COLO668 (cell line): ENCODE results near the gene ABLIM1.
"Not testable (repeated sequence)": the region's sequence is repeated elsewhere in the genome, so short reads cannot be mapped to it uniquely, and the experiment has no call there.

Experiments
- DNase-seq: peaks from one replicate; lab custom pipeline; 2025; ENCODE audit not compliant: unreplicated experiment; lab: John Stamatoyannopoulos, UW

Gene ABLIM1

DNA sequence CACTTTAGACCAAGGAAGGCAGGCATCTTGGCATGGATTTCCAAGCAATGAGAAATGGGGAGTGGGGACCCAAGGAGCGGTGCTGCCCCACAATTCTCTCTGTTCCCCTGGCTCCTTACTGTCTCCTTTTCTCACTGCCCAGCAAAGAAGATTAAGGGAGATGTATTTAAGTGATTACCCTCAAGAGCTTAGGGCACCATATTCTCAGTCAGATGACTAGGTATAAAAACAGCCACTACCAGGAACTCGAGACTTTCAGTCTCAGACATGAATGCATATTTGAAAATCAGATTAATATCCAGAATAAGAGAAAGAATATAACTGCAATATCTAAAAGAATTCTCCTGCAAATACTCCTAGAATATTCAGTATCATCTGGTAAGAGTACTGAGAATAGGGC, at the start of gene ABLIM1:
Gene ABLIM1 (minus strand): TSS at position 101 of the 400 bp plus-strand sequence. CDS start 75 bp downstream, at position 26.
- no peak for DNase-seq

GRCh38 chr10:114706458-114707055, 48.5 kb upstream of the ABLIM1 start:
- DNase-seq, result no peak

- no peak for DNase-seq
Observed at GRCh38 chr10:114704679-114705078, 46.6 kb upstream of the ABLIM1 start.

- peak; percentile 4 for DNase-seq
Observed at GRCh38 chr10:114703377-114704107, 45.5 kb upstream of the ABLIM1 start.

DNA sequence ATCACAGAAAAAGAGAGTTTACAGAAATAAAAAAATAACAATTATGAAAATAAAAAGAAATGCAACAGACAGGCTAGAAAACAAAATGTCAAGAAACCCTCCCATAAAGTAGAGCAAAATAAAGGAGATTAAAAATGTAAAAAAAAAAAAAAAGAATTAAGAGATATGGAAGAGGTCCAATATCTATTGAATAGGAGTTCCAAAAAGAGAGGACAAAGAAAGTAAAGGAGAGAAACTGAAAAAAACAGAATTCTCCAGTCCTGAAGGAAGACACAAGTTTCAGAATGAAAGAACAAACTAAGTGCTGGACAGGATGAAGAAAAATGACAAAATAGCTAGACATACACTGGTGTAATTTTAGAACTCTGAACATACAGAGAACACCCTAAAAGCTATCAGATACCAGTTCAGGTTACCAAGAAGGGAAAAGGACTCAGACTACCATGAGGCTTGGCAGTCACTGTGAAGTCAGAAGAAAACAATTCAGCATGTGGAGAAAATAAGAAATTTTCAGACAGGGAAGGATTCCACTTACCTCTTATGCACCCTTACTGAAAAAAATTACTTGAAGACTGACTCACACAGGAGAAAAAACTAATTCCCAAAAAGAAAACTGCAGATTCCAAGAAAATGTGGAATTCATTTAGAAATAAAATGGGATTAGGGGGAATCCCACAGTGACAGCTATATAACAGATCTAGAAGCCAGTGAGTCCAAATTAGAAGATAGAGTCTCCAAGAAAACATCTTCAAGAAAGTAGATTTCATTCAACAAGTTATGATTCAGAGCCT, 40.4 kb upstream of the ABLIM1 start:
- no peak for DNase-seq

DNA sequence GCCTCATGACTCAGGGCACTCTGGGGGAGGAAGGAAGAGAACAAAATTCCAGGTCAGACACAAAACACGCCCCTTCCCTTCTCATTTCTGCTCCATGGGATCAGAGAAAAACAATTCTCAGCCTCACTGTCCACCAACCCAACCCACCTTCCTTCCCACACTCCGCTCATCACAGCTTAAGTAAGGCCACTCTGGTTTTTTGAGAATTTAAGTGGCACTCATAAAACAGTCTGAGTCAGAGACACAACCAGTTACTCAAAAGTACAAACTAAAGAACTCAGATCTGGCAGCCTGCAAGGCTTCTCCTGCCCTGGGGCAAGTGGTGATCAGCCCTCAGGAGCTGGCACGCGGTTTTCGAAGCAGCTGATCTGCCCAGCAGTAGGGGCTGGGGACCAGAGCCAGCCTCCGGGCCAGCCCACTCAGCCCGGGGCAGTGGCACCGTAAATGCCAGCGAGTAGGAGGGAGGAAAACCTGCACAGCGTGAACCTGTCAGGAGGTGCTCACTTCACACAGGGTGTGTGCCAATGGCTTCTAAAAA, 39.1 kb upstream of the ABLIM1 start:
- DNase-seq, result no peak

- not testable (repeated sequence) for DNase-seq
Observed at GRCh38 chr10:114696301-114696700, 38.2 kb upstream of the ABLIM1 start.

DNA sequence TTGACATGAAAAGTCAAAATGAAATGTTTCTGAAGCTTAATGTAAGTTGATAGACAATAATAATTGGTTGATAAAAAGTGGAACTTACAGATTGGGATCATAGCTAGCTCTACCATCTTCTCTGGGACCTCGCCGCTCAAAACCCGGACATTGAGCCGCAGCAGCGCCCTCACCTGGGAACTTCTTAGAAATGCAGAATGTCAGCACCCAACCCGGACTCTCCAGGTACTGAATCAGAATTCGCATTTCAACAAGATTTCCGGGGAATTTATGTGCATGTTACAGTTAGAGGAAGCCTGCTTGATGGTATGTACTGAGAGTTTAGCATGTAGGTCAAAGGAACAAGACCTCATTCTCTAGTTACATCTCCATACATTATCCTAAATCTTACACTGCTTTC, 36.7 kb upstream of the ABLIM1 start:
- DNase-seq, result peak; percentile 25

GRCh38 chr10:114694062-114694461, 36.0 kb upstream of the ABLIM1 start:
- DNase-seq, result no peak

DNA sequence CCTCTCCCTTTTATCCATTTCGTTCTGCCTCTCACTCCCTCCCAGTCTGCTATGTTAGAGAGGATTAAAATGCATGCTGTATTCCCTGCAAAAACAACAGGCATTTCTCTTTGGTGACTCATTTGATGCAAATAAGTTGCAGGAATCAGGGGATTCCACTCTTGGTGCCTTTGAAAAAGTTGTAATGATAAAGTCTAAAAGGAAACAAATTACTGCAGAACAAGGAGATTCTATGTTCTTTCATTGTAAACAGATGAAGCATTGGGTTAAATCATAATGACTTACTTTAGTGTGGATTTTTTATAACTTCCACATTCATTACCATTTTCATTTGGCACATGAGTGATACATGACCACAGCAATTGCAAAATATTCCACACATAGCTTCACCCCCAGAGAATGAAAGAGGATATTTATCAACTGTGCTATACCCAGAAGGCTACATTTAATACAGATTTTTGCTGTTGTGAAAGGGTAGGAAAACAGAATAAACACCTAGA, 33.4 kb upstream of the ABLIM1 start:
- DNase-seq, result no peak

DNA sequence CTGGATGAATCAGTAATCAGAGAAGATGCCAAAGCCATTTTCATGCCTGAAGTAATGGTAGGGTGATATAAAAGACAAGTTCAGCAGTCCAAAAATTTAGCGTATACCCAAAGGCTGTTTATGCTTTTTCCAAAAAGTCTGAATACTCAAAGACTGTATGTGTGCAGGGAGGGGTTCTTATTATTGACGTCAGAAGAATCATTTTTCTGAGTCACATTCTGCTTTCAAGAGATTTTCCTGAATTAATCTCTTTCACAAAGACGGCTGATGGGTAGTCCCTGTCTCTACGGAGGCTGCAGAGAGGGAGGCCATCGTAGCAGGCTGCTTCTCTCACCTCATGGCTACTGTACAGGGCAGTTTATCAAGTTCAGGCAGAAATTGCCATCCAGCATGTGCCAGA, 30.7 kb upstream of the ABLIM1 start:
- no peak for DNase-seq

DNA sequence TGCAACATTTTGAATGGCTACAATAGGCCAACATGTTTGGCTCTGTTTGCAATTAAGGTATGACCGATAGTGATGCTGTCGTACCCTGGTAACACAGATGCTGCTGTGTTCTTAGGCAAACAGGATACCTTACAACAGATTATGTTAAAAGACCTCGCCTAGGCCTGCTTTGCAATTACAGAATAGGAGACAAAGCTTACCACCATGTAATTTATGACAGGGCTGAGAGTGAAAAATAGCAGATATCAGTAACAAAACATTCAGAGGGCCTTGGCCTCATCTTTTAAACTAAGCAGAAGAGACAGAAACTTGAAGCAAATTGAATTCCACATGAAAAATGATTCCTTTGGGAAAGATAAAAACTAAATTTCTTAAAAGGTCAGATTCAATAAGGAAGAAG, 29.4 kb upstream of the ABLIM1 start:
- no peak for DNase-seq

GRCh38 chr10:114686013-114686412, 27.9 kb upstream of the ABLIM1 start:
- DNase-seq, result no peak

- DNase-seq, result no peak
Observed at GRCh38 chr10:114685456-114685855, 27.4 kb upstream of the ABLIM1 start.

GRCh38 chr10:114684822-114685209, 26.7 kb upstream of the ABLIM1 start:
- DNase-seq, result peak; percentile 31

DNA sequence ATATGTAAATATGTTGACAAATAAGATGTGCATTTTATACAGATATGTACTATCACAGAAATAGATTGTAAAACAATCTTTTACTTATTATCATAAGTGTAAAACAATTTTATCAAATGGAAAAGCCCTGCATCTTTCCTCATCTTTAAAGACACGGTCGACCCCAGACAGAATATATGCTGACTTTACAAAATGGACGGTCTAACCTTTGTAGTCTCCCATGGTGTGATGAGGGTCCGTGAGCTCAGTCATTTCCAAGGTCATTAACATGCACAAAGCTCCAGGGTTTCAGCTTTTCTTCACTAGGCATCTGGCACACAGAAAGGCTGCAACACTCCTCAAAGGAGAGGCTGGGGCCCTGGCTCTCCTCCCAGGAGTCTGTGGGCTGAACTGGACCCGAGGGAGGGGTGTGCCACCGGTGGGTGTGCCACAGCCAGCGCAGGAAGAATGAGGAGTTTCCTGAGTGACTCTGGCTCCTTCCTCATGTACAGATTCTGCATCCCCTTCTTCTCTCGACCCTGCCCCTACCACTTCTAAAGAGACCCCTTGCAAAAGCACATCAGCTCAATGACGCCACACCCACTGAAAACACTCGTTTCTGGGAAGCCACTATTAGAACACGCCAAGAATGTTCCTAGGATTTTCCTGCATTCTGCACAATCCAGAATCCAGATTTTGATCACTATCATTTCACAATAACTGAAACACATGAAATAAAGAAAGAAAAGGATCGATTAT, 26.2 kb upstream of the ABLIM1 start:
- peak; percentile 6 for DNase-seq

DNA sequence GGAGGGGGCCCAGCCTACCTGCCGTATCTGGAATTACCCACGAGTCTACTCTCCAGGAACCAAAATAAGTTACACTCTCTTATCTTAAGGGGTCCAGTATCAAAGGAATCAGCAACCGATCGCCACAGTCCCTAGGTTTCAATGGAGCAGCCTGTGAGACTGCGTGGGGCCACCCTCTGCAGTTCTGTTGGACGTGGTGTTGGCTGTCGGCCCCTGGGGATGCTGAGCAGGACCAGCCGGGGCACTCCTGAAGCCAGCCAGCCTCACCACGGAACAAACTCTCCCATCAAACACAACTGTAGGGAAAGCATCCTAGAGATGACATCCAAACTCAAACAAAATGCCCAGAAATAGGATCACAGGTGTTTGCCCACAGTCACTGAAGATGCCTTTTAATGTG, 25.5 kb upstream of the ABLIM1 start:
- DNase-seq, result no peak

GRCh38 chr10:114683162-114683561, 25.1 kb upstream of the ABLIM1 start:
- DNase-seq, result no peak

GRCh38 chr10:114682532-114682931, 24.5 kb upstream of the ABLIM1 start:
- no peak for DNase-seq

- no peak for DNase-seq
Observed at GRCh38 chr10:114682121-114682520, 24.0 kb upstream of the ABLIM1 start.

DNA sequence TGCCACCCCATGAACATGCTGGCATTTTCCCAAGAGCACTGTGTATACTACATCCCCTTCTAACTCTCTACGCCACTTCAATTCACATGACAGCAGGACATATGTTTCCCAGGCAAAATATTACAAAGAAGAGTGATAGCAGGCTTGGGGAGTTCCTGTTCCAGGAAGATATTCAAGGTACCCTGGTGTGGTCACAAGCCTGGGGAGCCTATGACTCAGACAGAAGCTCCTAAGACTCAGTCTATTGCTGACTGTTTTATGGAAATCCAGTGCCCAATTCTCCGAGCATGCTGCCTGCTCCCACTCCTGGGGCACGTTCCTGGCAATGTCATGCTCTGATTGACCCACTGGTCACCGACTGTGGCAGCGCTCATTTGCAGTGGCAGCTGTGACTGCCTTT, 23.5 kb upstream of the ABLIM1 start:
- DNase-seq, result no peak
